Stimulated activated CD4-positive, alpha-beta T cell treated with anti-CD3 and anti-CD28 coated beads, Interleukin-1b, Interleukin-23, amount 100 ng/mL, for 24 hours (primary cell): ENCODE measurements around the gene DCP2.

Experiments
- DNase-seq, 4 experiments: peaks; one replicate each; pipeline ENCODE4 v3.0.0-alpha.2; 2020; ENCODE audit warnings: low read depth in 4 of 4, low spot score in 1 of 4

Gene DCP2

DNA sequence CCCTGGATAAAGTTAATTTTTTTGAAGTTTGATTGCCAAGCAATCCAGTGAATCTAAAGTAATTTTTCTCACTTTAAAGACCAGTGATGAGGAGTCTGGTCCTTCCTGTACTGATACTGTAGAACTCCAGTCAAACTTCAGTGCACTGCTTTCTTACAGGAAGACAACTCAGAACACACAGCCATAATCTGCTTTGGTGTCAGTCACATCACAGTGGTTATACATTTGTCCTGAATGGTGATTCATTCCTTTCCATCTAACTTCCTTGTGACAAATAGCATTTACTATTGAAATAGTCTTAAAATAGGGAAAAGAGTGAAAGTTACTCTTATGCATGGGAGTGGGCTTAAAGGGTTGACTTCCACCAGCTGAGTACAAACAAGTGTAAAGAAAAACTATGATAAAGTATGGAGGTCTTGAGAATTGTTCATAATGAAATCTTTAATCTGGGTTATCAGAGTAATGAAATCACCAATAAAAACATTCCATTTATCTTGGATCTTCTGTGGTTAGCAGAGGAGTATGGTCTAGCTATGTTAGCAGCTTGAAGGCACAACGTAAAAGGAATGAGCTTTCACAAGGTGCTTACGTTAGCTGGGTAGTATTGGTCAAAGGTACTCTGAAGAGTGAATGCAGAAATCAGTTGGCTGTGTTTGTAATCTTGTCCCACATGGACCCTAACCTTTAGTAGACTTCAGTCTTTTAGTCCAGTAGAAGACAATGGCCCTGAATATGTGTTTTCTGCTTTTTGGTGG is 41.5 kb downstream of the DCP2 start:
- DNase-seq, result no peak

- DNase-seq, result no peak
Measured at GRCh38 chr5:113020461-113021273, 44.1 kb downstream of the DCP2 start.

GRCh38 chr5:113022661-113023060 is 46.1 kb downstream of the DCP2 start:
- no peak for DNase-seq

DNA sequence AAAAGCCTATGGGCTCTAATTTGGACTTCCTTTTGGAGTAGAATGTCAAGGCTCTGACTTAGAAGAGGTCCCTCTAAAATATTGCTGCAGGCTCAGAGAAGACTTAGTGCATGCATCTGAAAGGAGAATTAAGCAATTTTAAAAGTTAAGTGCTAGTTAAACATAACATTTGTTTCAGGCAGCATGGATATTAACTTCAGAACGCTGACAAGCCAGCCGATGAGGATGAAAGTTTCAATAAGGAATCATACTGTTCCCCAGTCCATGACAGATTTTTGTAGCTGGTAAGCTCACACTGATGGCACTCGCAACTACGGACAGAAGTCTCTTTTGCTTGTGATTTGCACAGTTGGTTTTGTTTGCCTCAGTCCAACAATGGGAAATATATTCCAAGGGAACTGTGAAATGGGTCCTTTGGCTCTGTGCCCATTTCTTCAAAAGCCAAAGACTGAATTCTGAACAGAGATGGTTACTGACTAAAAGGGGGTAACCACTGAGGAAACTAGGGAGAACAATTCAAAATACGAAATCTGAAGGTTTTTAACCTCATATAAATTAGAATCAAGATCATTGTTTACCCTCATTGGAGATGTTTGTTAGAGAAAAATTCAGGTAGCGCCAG is 47.6 kb downstream of the DCP2 start:
- DNase-seq, result no peak

DNA sequence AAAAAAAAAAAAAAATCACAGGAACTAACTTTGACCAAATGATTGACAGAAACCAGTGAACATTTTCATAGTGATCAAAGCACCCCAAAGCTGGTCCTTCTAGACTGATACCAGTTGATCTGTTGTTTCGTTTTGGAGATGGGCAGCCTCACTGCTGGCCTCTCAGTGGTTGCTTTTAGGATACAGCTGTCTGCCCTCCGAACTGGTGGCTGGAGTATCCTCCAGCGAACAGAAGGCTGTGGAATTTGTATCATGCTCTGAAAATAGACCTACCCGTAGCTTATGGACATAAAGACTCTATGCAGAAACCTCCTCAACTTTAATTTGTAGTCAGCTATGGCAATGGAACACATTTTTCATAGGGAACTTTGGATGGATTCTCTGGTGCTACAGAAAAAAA is 49.0 kb downstream of the DCP2 start:
- no peak for DNase-seq

- no peak for DNase-seq
Measured at GRCh38 chr5:113026211-113026610, 49.6 kb downstream of the DCP2 start.

DNA sequence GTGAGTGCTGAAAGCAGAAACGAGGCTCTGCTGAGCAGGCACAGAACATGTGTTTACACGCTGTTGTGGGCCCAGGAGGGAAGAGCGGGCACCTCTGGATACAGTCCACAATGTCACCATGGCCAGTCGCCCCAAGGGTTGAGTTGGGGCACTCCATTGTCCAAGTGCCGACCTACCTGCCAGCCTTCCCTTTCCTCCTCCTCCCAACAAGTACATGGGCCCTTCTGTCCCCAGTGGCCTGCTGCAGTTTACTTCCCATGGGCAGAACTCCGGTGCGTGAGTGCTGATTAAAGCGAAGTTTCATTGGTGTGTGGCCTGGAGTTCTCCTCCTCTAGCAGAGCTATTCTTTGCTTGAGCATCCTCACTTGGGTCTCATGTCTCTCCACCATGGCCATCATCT is 50.4 kb downstream of the DCP2 start:
- DNase-seq, result no peak

GRCh38 chr5:113027431-113027830 is 50.8 kb downstream of the DCP2 start:
- no peak for DNase-seq

DNA sequence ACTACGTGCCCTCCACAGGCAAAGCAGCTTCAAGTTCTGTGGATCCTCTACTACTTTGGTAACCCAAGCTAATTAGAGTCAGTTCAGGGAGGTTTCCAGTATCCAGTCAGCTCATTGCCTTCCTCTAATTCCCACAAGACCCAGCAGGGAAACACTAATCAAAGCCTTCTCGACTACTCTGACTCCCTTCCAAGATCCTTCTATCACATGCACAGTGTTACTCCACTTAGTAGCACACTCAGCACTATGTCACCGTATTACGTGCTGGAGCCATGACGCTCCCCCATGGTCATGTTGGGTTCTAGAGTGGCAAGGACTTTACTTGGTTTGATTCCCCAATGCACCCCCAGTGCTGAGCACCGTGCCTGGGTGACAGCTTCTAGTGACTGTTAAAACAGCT is 53.0 kb downstream of the DCP2 start:
- DNase-seq, result no peak

DNA sequence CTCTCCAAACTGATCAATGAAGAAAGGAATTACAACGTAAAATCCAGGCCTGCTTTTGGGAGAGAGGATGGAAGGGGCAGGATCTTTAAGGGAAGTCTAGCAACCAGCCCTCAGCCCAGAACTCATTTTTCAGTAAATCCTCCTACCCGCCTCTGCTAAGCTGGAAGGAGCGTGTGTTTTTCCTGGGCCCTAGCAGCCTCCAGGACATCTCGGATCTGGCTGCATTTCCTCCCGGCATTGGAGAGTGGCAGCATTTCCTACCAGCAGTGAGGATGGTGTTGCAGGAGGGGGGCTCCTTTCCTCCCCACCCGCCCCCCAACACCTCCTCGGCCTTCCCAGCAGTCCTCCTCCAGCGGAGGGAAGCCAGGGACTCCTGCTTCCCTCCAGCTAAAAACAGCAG is 54.5 kb downstream of the DCP2 start:
- DNase-seq, result no peak

DNA sequence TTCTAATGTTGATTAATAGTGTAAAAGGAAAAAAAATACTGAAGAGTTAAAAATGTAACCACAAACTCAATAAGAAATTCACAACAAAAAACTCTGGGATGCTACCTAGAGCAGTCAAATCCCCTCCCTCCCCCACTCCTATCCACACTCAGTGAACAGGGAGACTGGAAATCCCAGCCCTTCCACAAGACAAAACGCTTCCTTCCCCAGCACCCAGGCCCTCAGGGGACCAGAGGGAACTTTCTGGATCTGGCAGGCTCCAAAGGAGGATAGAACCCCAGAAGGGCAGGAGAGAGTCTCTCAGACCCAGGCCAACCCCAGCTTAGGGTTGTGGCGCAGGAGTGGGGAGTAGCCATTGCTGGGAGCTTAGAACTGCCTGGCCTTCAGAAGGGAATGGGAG is 55.0 kb downstream of the DCP2 start:
- no peak for DNase-seq

GRCh38 chr5:113034182-113034773 is 57.7 kb downstream of the DCP2 start:
- no peak for DNase-seq

DNA sequence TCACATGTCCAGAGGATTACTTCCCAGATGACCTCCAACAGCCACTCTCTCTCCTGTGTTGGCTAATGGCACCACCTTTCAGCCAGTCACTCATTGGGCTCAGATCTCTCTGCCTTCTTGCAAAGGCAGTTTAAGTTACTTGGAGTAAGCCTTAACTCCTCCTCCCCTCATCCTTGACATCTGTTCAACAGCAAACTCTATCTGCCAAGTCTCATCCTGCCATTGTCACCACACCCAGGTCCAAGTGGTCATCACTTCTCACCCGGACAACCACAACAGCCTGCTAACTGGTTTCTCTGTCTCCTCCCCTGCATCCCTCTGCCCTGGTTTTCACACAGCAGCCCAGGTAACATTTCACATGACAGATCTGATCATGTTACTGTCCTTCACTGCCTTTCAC is 58.5 kb downstream of the DCP2 start:
- DNase-seq, result no peak

GRCh38 chr5:113036321-113036720 is 59.7 kb downstream of the DCP2 start:
- no peak for DNase-seq

- no peak for DNase-seq
Measured at GRCh38 chr5:113036826-113037225, 60.2 kb downstream of the DCP2 start.

- DNase-seq, result no peak
Measured at GRCh38 chr5:113038136-113038535, 61.5 kb downstream of the DCP2 start.

DNA sequence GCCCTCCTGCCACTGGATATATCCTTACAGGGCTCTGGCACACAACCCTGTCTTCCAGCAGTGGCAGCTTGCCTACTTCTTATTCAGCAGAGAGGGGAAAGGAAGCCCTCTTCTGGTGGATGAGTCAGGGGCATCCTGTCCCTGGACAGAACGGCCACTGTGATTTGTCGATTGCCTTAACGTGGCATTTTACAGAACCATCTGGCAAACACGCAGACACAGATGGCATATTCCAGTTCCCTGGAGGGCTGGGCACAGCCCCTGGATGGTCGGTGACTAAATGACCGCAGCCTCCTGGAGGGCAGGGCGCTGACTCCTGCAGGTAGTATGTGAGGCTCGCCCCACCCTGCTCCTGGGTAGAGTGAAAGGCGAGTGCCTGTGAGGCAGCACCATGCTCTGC is 62.1 kb downstream of the DCP2 start:
- no peak for DNase-seq

DNA sequence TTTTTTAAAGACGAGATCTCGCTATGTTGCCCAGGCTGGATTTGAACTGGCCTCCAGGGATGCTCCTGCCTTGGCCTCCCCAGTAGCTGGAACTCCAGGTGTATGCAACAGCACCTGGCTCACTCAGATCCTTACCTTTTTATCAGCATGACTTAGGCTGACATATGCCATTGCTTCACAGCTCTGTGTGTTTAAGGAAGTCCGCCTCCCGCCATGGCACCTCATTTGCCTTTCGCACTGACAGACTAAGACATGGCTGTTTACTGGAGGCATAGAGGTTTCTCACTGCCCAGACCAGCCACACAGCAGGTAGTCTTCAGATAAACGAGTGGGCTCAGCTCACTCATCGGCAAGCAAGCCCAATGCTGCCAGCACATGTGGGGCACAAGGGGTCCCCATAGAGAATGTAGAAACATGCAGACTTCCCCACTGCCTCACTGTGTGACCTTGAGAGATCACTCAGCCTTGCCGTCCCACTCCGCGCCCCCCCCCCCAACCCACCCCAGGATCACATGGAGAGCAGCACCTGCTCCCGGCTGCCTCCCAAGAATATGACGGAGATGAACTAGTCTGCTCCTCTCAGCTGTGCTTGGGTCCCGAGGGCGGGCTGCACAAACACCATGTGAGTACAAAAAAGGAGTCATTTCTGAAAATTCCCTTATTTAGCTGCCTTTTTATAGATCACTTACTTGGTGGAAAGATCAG is 62.8 kb downstream of the DCP2 start:
- DNase-seq, result no peak

DNA sequence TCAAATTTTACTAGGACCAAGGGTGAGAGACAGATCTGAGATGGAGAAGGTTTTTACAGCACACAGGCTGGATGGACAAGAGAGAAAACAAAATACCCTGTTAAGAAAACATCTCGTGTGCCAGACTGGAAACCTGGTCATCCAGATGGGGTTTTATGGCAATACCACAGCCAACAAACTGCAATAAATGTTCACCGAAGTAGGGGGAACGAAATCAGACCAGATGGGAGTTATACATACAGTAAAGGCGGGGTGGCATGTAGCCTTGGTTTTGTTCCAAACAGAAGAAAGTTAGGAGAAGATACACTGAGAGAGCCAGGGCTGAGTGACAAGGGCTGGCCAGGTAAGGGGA is 63.3 kb downstream of the DCP2 start:
- DNase-seq, result no peak

DNA sequence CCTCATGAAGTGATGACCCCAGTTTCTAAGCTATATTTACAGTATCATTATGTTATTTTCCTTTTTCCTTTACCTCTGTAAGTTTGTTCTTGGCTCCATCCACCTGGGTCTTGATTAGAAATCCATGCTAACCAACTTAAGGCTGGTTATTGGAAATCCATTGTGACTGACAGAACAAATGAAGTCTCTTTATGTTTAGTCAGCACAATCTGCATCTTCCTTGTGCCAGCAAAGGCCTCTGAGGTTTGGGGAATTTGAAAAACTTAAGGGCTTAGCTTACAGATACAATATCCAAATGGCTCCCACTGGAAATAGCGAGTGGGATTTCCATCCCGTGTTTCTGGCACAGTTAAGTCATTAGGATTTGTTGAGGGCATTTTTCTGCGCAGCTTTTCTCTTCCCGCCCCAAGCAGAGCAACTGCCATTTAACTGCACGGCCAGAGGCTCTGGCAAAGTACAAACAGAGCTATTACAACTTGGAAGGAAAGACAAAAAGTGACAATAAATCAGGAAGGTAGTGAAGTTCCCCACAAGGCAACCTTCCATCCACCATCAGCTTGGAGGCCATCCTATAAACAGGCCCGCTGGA is 64.2 kb downstream of the DCP2 start:
- no peak for DNase-seq
